Uterus (tissue), 2 donors: Measurements from ENCODE around the gene CKAP4.

ENCODE experiments used
- CTCF ChIP-seq, 4 experiments: fragments of 200-600 bp in 2 of 4; fragments of 450-650 bp in 2 of 4; sonication (generic) in 2 of 4; IDR thresholded peaks; one replicate each; pipeline ENCODE4 v1.5.1; 2016 to 2019; ENCODE audit warnings: antibody characterized with exemption in 4 of 4, mild to moderate bottlenecking in 2 of 4, moderate library complexity in 1 of 4
- POLR2A ChIP-seq, 2 donors: fragments of 450-650 bp; IDR thresholded peaks; one replicate each; pipeline ENCODE4 v1.6.1; 2016; ENCODE audit warnings: antibody characterized with exemption in 2 of 2, mild to moderate bottlenecking in 1 of 2, moderate library complexity in 1 of 2

DNA sequence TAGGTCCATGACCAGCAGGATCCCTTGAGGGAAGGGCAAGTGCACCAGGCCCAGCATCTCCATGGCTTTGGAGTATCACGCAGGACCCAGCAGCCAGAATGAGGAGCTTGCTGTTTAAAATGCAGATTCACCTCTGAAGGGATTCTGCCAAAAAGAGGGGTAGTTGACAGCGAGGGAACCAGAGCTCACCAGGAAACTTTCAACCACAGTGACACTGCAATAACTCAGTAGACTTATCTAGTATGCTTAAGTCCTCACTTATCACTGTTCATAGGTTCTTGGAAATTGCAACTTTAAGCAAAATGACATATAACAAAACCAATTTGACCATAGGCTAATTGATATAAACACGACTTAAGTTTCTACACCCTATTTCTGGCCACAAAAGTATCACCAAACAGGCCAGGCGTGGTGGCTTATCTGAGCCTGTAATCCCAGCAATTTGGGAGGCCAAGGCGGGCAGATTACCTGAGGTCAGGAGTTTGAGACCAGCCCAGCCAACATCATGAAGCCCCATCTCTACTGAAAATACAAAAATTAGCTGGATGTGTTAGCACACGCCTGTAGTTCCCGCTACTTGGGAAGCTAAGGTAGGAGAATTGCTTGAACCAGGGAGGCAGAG is 21.4 kb upstream of the CKAP4 start:
- TF ChIP-seq CTCF (IDR thresholded peaks at IDR 0.05): no peak
- no peak for TF ChIP-seq POLR2A (IDR thresholded peaks at IDR 0.05)
